Measurements from ENCODE around the gene WWOX.

WWOX gene

GRCh38 chr16:78402833-78403232 lies 303.4 kb downstream of the WWOX start:
- Mint-ChIP-seq H3K9me3 (peaks cover 6% of the 10 kb centered on the region), H3K27me3 (no peaks in the 10 kb centered on the region), H3K27ac (no peak overlapping the region), H3K4me3 (no peak overlapping the region), H3K36me3 (ENCODE audit: low read depth) (peaks cover 6% of the 10 kb centered on the region), H3K4me1 (ENCODE audit: low read depth) (no peaks in the 10 kb centered on the region)
- DNase-seq, result no peak

DNA sequence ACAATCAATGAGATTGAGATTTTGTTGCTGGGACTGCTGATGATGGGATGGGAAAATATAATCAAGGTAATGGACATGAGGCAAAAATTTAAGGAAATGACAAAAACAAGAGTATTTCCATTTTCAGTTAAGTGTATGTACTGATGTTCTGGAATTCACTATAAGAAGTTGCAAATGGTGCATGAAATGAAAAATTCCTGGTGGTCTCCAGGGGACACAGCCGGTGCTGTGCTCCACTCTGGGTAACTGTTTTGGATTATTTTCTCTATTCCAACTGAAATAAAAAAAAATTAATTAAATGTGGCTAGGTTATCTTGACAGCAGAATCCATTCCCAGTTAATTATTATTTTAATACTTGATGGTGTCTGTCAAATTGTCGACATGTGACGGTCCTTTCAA lies 305.6 kb downstream of the WWOX start:
- H3K36me3 Mint-ChIP-seq (ENCODE audit: low read depth), result peaks cover 12% of the 10 kb centered on the region
- no peak overlapping the region for H3K4me3 Mint-ChIP-seq
- no peaks in the 10 kb centered on the region for H3K4me1 Mint-ChIP-seq (ENCODE audit: low read depth)
- no peak overlapping the region for H3K27ac Mint-ChIP-seq
- DNase-seq, result no peak
- H3K9me3 Mint-ChIP-seq, result peaks cover 18% of the 10 kb centered on the region
- no peaks in the 10 kb centered on the region for H3K27me3 Mint-ChIP-seq

DNA sequence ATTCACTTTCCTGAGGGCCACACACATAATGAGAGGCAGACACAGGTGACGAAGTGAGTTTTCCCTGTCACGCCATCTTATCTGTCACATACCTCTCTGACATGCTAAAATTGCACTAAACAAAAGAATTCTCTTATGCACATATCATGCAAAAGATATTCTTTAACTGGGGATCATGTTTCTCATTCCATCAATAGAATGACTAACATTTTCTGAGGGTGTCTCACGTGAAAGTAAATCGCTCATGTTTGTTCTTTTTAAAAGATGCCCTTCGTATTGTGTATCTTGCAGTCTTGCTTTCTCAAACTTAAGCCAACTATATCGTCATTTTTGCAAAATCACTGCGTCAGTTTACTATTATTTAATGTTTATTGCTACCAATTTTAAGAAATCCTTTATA lies 306.4 kb downstream of the WWOX start:
- Mint-ChIP-seq H3K27me3 (no peaks in the 10 kb centered on the region), H3K27ac (no peak overlapping the region), H3K4me3 (no peak overlapping the region), H3K4me1 (ENCODE audit: low read depth) (no peaks in the 10 kb centered on the region), H3K36me3 (ENCODE audit: low read depth) (peaks cover 13% of the 10 kb centered on the region), H3K9me3 (peaks cover 18% of the 10 kb centered on the region)
- no peak for DNase-seq

DNA sequence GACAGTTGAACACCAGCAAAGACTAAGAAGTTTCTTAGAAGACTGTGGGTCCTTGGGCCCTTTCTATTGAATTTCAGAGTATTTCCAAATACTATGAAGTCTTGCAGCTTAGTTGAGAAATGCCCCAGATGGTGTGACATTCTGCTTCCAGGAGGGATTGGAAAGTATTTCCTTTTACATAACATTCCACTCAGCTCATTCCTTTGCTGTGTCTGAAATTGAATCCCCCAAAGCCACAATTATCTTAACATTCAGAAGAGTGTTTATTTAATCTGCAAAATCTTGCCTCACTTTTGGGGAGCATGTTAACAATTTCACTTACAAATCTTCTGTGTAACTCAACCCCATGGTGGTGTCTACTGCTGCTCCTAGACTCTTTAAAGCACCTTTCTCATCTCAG lies 307.7 kb downstream of the WWOX start:
- Mint-ChIP-seq H3K4me3 (no peak overlapping the region), H3K9me3 (peaks cover 22% of the 10 kb centered on the region), H3K36me3 (ENCODE audit: low read depth) (peaks cover 14% of the 10 kb centered on the region), H3K27ac (no peak overlapping the region), H3K4me1 (ENCODE audit: low read depth) (no peaks in the 10 kb centered on the region), H3K27me3 (no peaks in the 10 kb centered on the region)
- no peak for DNase-seq

DNA sequence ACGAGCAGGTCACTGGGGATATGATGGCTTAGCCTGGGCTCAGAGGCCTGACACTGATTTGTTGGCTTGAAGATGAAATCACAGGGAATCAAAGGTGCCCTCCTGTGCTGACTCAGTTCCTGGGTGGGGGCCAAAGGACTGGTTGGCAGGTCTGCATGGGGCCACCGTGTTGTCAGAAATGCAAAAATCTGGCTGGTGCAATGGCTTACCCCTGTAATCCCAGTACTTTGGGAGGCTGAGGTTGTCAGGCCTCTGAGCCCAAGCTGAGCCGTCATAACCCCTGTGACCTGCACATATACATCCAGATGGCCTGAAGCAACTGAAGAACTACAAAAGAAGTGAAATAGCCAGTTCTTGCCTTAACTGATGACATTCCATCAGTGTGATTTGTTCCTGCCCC lies 314.2 kb downstream of the WWOX start:
- Mint-ChIP-seq H3K4me3 (no peak overlapping the region), H3K36me3 (ENCODE audit: low read depth) (peaks cover 22% of the 10 kb centered on the region), H3K27me3 (no peaks in the 10 kb centered on the region), H3K4me1 (ENCODE audit: low read depth) (no peaks in the 10 kb centered on the region), H3K9me3 (peaks cover 31% of the 10 kb centered on the region), H3K27ac (no peak overlapping the region)
- DNase-seq, result no peak

- Mint-ChIP-seq H3K9me3 (peaks cover 22% of the 10 kb centered on the region), H3K27me3 (no peaks in the 10 kb centered on the region), H3K27ac (no peak overlapping the region), H3K4me1 (ENCODE audit: low read depth) (no peaks in the 10 kb centered on the region), H3K36me3 (ENCODE audit: low read depth) (peaks cover 17% of the 10 kb centered on the region), H3K4me3 (no peak overlapping the region)
- DNase-seq, result no peak
Measured at GRCh38 chr16:78415013-78415412, 315.6 kb downstream of the WWOX start.

- H3K4me1 Mint-ChIP-seq (ENCODE audit: low read depth), result no peaks in the 10 kb centered on the region
- H3K27ac Mint-ChIP-seq, result no peak overlapping the region
- H3K27me3 Mint-ChIP-seq, result no peaks in the 10 kb centered on the region
- peaks cover 22% of the 10 kb centered on the region for H3K9me3 Mint-ChIP-seq
- no peak overlapping the region for H3K4me3 Mint-ChIP-seq
- no peak for DNase-seq
- H3K36me3 Mint-ChIP-seq (ENCODE audit: low read depth), result peaks cover 15% of the 10 kb centered on the region
Measured at GRCh38 chr16:78415669-78416068, 316.2 kb downstream of the WWOX start.

GRCh38 chr16:78416400-78416799 lies 316.9 kb downstream of the WWOX start:
- Mint-ChIP-seq H3K4me1 (ENCODE audit: low read depth) (no peaks in the 10 kb centered on the region), H3K27me3 (no peaks in the 10 kb centered on the region), H3K36me3 (ENCODE audit: low read depth) (peaks cover 15% of the 10 kb centered on the region), H3K4me3 (no peak overlapping the region), H3K9me3 (peaks cover 22% of the 10 kb centered on the region), H3K27ac (no peak overlapping the region)
- no peak for DNase-seq

DNA sequence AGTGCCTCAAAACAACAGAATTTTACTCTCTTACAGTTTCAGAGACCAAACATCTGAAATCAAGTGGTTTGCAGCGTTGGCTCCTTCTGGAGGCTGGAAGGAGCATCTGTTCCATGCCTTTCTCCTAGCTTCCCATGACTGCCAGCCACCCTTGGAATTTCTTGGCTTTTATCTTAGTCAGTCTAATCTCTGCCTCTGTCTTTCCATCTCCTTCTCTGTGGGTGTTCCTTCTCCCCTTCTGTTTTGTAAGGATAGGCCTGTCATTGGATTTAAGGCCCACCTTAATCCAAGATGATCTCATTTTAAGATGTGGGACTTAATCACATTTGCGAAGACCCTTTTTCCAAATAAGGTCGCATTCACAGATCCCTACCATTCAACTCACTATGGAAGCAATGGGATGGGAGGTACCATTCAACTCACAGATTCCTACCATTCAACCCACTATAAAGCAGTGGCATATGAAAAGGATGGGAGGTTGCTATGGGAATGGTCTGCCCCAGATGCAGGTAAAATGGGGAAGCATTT lies 321.8 kb downstream of the WWOX start:
- DNase-seq, result no peak
- Mint-ChIP-seq H3K9me3 (no peaks in the 10 kb centered on the region), H3K27me3 (no peaks in the 10 kb centered on the region), H3K27ac (no peak overlapping the region), H3K36me3 (ENCODE audit: low read depth) (peaks cover 7% of the 10 kb centered on the region), H3K4me3 (no peak overlapping the region), H3K4me1 (ENCODE audit: low read depth) (no peaks in the 10 kb centered on the region)

DNA sequence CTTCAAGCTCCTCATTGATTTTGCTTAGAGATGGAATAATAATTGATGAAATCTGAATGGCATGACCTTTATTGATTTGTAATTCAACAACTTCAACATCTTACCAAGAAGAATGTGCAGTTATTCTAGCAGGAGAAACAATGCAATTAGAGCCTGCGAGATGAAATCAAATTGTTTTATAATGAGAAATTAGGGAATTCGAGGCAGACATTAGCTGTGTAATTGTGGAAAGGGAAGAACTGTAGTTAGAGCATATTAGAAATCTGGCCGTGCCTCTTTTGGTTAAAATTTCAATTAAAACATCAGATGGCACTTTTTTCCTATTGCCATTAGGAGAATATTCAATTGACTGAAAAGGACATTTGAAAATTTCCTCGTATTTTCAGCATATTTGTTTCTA lies 325.8 kb downstream of the WWOX start:
- H3K4me1 Mint-ChIP-seq (ENCODE audit: low read depth), result no peaks in the 10 kb centered on the region
- peaks cover 25% of the 10 kb centered on the region for H3K36me3 Mint-ChIP-seq (ENCODE audit: low read depth)
- H3K4me3 Mint-ChIP-seq, result no peak overlapping the region
- no peak overlapping the region for H3K27ac Mint-ChIP-seq
- no peaks in the 10 kb centered on the region for H3K27me3 Mint-ChIP-seq
- no peak for DNase-seq
- H3K9me3 Mint-ChIP-seq, result no peaks in the 10 kb centered on the region

GRCh38 chr16:78425891-78426510 lies 326.5 kb downstream of the WWOX start:
- no peaks in the 10 kb centered on the region for H3K9me3 Mint-ChIP-seq
- DNase-seq, result no peak
- H3K4me3 Mint-ChIP-seq, result no peak overlapping the region
- peaks cover 31% of the 10 kb centered on the region for H3K36me3 Mint-ChIP-seq (ENCODE audit: low read depth)
- H3K27ac Mint-ChIP-seq, result no peak overlapping the region
- H3K27me3 Mint-ChIP-seq, result no peaks in the 10 kb centered on the region
- no peaks in the 10 kb centered on the region for H3K4me1 Mint-ChIP-seq (ENCODE audit: low read depth)

GRCh38 chr16:78428193-78428592 lies 328.7 kb downstream of the WWOX start:
- Mint-ChIP-seq H3K27me3 (no peaks in the 10 kb centered on the region), H3K36me3 (ENCODE audit: low read depth) (peaks cover 47% of the 10 kb centered on the region), H3K4me3 (no peak overlapping the region)

GRCh38 chr16:78430281-78430680 lies 330.8 kb downstream of the WWOX start:
- no peak for DNase-seq
- Mint-ChIP-seq H3K4me1 (ENCODE audit: low read depth) (no peaks in the 10 kb centered on the region), H3K36me3 (ENCODE audit: low read depth) (peaks cover 55% of the 10 kb centered on the region), H3K4me3 (no peak overlapping the region), H3K27ac (no peak overlapping the region), H3K27me3 (no peaks in the 10 kb centered on the region), H3K9me3 (no peaks in the 10 kb centered on the region)

More at GRCh38 chr16:78428193-78428592, 328.7 kb downstream of the WWOX start:
- DNase-seq, result no peak
- H3K27ac Mint-ChIP-seq, result no peak overlapping the region
- H3K9me3 Mint-ChIP-seq, result no peaks in the 10 kb centered on the region
- no peaks in the 10 kb centered on the region for H3K4me1 Mint-ChIP-seq (ENCODE audit: low read depth)

GRCh38 chr16:78431004-78431670 lies 331.7 kb downstream of the WWOX start:
- Mint-ChIP-seq H3K27ac (no peak overlapping the region), H3K4me1 (ENCODE audit: low read depth) (no peaks in the 10 kb centered on the region), H3K27me3 (no peaks in the 10 kb centered on the region), H3K4me3 (no peak overlapping the region), H3K9me3 (no peaks in the 10 kb centered on the region), H3K36me3 (ENCODE audit: low read depth) (peaks cover 51% of the 10 kb centered on the region)
- no peak for DNase-seq

DNA sequence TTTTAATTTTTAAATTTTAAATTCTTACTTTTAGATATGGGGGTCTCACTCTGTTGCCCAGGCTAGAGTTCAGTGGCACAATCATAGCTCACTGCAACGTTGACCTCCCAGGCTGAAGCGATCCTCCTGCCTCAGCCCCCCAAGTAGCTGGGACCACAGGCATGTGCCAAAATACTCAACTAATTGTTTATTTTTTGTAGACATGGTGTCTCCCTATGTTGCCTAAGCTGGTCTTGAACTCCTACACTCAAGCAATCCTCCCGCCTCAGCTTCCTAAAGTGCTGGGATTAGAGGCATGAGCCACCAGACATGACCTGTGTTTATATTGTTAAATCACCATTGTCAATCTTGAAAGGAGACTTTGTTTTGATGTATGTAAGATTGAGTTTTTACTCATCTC lies 332.2 kb downstream of the WWOX start:
- H3K9me3 Mint-ChIP-seq, result no peaks in the 10 kb centered on the region
- no peaks in the 10 kb centered on the region for H3K4me1 Mint-ChIP-seq (ENCODE audit: low read depth)
- no peak overlapping the region for H3K27ac Mint-ChIP-seq
- H3K36me3 Mint-ChIP-seq (ENCODE audit: low read depth), result peaks cover 51% of the 10 kb centered on the region
- H3K27me3 Mint-ChIP-seq, result no peaks in the 10 kb centered on the region
- DNase-seq, result no peak
- H3K4me3 Mint-ChIP-seq, result no peak overlapping the region
